AG10803 (cell line): Measurements from ENCODE around the gene SALL4.
"Not testable (repeated sequence)": the region's sequence is repeated elsewhere in the genome, so short reads cannot be mapped to it uniquely, and the experiment has no call there.

Source experiments
- DNase-seq: peaks from one replicate; pipeline ENCODE4 v3.0.0; 2010; ENCODE audit warnings: low read depth
- H3K4me3 ChIP-seq: 2 replicates; pipeline ENCODE4 v1.5.1; 2011; ENCODE audit warnings: mild to moderate bottlenecking, low read length, control low read depth
- TF ChIP-seq, protein P1 (sequence below): conservative IDR thresholded peaks from 2 replicates; pipeline ENCODE4 v1.5.1; 2011; ENCODE audit warnings: mild to moderate bottlenecking, low read length, control low read depth, inconsistent platforms

The SALL4 gene

DNA sequence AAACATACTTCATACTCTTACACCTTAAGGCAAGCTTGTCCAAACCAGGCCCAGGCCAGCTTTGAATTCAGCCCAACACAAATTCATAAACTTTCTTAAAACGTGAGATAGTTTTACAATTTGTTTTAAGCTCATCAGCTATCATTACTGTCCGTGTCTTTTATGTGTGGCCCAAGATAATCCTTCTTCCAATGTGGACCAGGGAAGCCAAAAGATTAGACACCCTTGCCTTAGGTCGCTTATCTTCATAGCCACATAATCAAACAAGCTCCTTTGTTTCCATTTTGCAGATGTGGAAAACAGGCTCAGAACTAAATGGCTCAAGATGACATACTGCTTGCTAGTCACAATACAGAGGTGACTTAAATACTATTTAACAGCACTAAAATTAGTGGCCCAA lies 6.0 kb downstream of the SALL4 start:
- TF ChIP-seq, protein P1, sequence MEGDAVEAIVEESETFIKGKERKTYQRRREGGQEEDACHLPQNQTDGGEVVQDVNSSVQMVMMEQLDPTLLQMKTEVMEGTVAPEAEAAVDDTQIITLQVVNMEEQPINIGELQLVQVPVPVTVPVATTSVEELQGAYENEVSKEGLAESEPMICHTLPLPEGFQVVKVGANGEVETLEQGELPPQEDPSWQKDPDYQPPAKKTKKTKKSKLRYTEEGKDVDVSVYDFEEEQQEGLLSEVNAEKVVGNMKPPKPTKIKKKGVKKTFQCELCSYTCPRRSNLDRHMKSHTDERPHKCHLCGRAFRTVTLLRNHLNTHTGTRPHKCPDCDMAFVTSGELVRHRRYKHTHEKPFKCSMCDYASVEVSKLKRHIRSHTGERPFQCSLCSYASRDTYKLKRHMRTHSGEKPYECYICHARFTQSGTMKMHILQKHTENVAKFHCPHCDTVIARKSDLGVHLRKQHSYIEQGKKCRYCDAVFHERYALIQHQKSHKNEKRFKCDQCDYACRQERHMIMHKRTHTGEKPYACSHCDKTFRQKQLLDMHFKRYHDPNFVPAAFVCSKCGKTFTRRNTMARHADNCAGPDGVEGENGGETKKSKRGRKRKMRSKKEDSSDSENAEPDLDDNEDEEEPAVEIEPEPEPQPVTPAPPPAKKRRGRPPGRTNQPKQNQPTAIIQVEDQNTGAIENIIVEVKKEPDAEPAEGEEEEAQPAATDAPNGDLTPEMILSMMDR, result no peak
- no peak overlapping the region for H3K4me3 ChIP-seq
- DNase-seq, result no peak

DNA sequence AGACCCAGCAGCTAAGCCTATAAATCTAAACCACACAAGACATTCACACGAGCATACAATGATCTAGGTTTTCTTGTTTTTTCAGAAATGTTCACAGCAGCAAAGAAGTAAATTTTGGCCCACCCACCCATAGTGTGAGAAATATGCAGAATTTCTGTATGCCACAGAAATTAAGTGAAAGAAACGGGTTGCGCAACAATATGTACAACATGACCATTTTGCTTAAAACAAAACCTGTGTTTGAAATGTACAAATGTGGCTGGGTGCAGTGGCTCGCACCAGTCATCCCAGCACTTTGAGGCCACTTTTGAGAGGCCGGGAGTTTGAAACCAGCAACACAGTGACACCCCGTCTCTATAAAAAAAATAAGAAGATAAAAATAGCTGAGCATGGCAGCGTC lies 9.4 kb downstream of the SALL4 start:
- DNase-seq, result no peak
- H3K4me3 ChIP-seq, result no peak overlapping the region
- TF ChIP-seq, protein P1, result no peak

DNA sequence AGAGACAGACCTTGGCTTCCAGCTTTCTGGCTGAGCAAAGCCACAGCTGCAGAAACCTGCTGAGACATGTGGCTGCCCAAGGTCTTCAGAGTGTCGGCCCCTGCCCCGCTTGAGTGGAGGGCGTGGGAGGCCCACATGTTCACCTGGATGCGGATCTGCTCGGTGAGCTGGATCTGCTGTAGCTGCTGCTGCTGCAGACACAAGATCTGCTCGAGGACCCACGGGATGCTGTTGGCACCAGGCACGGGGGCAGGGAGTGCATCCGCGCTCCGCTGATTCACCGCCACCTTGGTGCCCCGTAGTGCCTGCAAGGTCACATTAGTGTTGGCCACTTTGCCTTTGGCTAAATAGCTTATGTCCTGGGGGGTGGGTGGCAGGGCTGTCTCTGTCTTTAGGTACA lies 10.7 kb downstream of the SALL4 start:
- H3K4me3 ChIP-seq, result no peak overlapping the region
- no peak for DNase-seq
- TF ChIP-seq, protein P1, result no peak

DNA sequence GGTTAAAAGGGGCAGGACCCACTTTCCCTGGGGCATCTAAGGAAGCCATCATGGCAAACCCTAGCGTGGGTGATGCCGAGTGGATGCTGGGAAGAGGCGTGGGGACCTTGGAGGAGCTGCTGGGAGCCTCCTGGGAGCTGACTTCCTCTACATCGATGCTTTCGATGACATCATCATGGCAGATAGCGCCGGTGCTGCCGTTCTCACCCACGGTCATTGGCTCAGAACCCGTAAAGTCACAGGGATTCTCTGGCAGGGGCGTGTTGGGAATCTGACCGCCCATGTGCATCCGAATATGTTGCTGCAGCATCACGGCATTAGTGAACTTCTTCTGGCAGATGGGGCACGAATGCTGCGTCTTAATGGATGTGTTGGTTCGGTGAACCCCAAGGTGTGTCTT lies 12.1 kb downstream of the SALL4 start:
- TF ChIP-seq, protein P1, result no peak
- DNase-seq, result no peak
- no peak overlapping the region for H3K4me3 ChIP-seq

DNA sequence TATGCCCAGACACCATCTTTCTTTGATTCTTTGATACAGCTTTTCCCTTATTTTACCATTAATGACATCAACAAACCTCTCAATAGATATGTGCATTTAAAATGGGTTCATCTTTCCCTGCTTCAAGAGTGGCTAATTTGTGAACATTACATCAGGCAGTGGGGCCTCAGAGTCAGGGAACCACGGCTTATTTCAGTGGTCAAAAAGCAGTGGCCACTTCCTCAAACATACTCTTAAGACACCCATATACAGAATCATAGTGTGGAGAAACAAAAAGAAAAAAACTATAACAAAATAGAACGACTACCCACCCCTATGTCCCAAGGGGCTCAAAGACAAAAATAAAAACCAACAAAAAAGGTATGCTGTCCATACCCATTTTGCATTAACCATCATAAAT lies 12.9 kb downstream of the SALL4 start:
- TF ChIP-seq, protein P1, result no peak
- H3K4me3 ChIP-seq, result no peak overlapping the region
- DNase-seq, result no peak

DNA sequence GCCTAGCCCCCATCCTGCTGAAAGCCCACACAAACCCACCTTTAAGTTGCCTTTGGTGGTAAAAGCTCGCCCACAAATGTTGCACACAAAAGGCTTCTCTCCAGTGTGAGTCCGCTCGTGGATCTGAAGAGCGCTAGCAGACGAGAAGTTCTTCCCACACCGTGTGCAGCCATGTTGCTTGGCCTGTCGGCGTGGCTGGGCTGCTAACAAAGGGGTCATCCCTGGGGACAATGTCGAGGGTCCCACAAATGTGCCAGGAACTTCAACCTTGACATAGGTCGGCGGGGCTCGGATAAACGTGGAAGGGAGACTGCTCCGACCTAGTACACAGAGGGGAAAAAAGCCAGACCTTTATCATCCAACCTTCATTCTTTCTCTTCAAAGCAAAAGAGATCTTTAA lies 13.5 kb downstream of the SALL4 start:
- TF ChIP-seq, protein P1, result no peak
- H3K4me3 ChIP-seq, result no peak overlapping the region
- no peak for DNase-seq

DNA sequence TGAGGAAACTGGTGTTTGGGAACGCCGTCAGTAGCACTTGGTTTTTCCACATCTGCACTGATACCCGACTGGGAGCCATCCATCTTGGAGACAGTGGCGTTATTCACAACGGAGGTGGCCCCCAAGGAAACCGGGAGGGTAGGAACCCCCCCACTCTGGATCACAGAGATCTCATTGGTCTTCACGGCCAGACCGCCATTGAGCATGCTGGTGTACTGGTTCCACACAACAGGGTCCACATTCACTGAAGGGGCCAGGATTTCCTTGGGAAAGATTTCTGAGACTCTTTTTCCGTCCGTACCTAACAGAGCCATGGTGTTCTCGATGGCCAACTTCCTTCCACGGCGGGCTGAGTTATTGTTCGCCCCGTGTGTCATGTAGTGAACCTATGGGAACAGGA lies 18.0 kb downstream of the SALL4 start:
- H3K4me3 ChIP-seq, result no peak overlapping the region
- TF ChIP-seq, protein P1, result no peak
- DNase-seq, result no peak

DNA sequence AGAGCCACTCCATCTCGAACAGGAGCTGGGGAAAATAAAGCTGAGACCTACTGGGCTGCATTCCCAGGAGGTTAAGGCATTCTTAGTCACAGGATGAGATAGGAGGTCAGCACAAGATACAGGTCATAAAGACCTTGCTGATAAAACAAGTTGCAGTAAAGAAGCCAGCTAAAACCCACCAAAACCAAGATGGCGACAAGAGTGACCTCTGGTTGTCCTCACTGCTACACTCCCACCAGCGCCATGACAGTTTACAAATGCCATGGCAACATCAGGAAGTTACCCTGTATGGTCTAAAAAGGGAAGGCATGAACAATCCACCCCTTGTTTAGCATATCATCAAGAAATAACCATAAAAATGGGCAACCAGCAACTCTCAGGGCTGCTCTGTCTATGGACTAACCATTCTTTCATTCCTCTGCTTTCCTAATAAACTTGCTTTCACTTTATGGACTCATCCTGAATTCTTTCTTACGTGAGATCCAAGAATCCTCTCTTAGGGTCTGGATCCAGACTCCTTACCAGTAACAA lies 24.0 kb downstream of the SALL4 start:
- not testable (repeated sequence) for H3K4me3 ChIP-seq, DNase-seq
